GM12875 (cell line): ENCODE results near the gene KCNE3.

Experiments
- H3K4me3 ChIP-seq: one replicate; pipeline ENCODE4 v1.5.1; 2011; ENCODE audit warnings: low read depth, low read length, control low read depth
- CTCF ChIP-seq: IDR thresholded peaks from 2 replicates; pipeline ENCODE4 v1.5.1; 2011; ENCODE audit warnings: low read depth, mild to moderate bottlenecking, control low read depth, inconsistent platforms, low read length, moderate library complexity, borderline replicate concordance; ENCODE audit not compliant: insufficient read depth

KCNE3 gene

GRCh38 chr11:74457356-74457755 is 10.0 kb downstream of the KCNE3 start:
- H3K4me3 ChIP-seq = no peak overlapping the region
- TF ChIP-seq CTCF = no peak

- peak; percentile 81 for TF ChIP-seq CTCF
- H3K4me3 ChIP-seq = no peak overlapping the region
Observed at GRCh38 chr11:74453373-74453975, 13.9 kb downstream of the KCNE3 start.

GRCh38 chr11:74452366-74452765 is 15.0 kb downstream of the KCNE3 start:
- H3K4me3 ChIP-seq = no peak overlapping the region
- no peak for TF ChIP-seq CTCF

- no peak overlapping the region for H3K4me3 ChIP-seq
- no peak for TF ChIP-seq CTCF
Observed at GRCh38 chr11:74450318-74450717, 17.0 kb downstream of the KCNE3 start.

- H3K4me3 ChIP-seq = no peak overlapping the region
- peak; percentile 59 for TF ChIP-seq CTCF
Observed at GRCh38 chr11:74449369-74449931, 17.9 kb downstream of the KCNE3 start.

GRCh38 chr11:74447720-74448119 is 19.6 kb downstream of the KCNE3 start:
- TF ChIP-seq CTCF = no peak
- no peak overlapping the region for H3K4me3 ChIP-seq

- H3K4me3 ChIP-seq = no peak overlapping the region
- no peak for TF ChIP-seq CTCF
Observed at GRCh38 chr11:74446532-74446938, 20.8 kb downstream of the KCNE3 start.
